AG09319 (cell line): ENCODE results near the gene GRK1.

ENCODE experiments used
- DNase-seq: peaks from one replicate; pipeline ENCODE4 v3.0.0-alpha.2; 2010; ENCODE audit warnings: low read depth; ENCODE audit errors: extremely low read depth
- TF ChIP-seq, protein P1 (sequence below): IDR thresholded peaks from 2 replicates; pipeline ENCODE4 v1.5.1; 2011; ENCODE audit warnings: low read depth, mild to moderate bottlenecking, inconsistent platforms, low read length, moderate library complexity

The GRK1 gene

DNA sequence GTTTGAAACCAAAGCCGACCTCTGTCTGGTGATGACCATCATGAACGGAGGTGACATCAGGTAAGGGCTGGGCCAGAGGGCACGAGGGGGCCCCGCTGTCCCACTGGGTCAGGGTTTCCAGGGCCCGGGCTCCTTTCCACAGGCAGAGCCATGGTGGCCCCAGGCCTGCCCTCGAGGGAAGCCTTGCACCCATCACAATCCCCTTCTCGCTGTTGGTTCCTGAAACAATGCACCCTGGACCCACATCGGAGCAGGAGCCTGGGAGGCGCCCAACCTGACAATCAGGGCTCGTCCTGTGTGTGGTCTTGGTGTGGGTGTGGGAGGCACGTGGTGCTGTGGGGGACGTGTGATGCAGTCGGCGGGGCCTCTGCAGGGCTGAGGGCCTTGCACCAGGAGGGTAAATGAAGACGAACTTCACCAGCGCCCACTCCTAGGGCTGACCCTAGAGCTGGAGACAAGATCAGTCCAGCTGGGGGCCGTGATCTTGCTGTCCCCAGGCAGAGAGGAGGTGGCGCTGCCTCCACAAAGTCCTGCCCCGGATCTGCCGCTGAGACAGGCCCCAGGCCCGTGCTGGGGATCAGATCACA, 2.8 kb downstream of the GRK1 start:
- TF ChIP-seq, protein P1, sequence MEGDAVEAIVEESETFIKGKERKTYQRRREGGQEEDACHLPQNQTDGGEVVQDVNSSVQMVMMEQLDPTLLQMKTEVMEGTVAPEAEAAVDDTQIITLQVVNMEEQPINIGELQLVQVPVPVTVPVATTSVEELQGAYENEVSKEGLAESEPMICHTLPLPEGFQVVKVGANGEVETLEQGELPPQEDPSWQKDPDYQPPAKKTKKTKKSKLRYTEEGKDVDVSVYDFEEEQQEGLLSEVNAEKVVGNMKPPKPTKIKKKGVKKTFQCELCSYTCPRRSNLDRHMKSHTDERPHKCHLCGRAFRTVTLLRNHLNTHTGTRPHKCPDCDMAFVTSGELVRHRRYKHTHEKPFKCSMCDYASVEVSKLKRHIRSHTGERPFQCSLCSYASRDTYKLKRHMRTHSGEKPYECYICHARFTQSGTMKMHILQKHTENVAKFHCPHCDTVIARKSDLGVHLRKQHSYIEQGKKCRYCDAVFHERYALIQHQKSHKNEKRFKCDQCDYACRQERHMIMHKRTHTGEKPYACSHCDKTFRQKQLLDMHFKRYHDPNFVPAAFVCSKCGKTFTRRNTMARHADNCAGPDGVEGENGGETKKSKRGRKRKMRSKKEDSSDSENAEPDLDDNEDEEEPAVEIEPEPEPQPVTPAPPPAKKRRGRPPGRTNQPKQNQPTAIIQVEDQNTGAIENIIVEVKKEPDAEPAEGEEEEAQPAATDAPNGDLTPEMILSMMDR: no peak
- no peak for DNase-seq

DNA sequence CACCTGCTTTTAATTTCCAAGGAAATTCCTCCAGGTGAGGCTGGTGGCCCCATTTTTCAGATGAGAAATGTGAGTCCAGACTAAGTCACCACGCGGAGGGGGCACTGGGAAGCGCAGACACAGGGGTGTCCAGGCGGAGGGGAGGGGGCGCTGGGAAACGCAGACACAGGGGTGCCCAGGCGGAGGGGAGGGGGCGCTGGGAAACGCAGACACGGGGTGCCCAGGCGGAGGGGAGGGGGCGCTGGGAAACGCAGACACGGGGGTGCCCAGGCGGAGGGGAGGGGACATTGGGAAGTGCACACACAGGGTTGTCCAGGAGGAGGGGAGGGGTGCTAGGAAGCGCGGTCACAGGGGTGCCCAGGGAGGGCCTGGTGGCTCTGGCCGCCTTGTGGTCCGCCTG, 3.5 kb downstream of the GRK1 start:
- no peak for DNase-seq

DNA sequence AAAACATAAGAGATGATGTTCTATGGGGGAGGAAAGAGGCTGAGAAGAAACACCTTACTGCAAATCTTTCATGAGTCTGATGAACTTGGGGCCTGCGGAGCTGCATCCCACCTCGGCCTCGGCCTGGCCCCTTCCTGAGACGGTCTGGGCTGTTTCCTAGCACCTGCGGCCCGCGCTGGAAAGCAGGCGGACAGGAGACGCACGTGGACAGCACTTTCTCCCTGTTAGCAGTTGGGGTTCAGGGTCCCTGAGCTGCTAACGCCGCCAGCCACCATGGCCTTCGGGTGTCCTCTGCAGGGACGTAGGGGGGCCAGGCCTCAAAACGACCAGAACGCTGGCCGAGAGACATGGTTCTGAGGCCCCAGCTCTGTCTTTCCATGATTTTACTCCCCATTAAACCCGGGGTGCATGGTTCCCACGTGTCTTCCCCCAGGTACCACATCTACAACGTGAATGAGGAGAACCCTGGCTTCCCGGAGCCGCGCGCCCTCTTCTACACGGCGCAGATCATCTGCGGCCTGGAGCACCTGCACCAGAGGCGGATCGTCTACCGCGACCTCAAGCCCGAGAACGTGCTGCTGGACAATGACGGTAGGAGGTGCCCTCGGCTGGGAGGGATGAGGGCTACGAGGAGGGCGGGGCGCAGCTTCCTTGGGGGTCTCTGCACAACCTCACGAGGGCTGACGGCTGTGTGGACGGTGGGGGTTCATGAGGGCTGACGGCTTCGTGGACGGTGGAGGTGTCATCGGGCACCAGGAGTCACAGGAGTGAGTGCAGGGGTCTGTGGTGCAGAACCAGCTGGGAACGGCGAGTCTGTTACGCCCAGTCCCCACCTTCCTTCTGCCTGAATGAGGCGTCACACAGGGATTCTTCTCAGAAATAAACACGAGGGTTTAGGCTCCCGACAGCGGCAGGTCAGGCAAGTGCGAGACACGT, 4.3 kb downstream of the GRK1 start:
- DNase-seq: no peak
- TF ChIP-seq, protein P1: no peak

More for the DNA sequence above, 3.5 kb downstream of the GRK1 start:
- TF ChIP-seq, protein P1: no peak

DNA sequence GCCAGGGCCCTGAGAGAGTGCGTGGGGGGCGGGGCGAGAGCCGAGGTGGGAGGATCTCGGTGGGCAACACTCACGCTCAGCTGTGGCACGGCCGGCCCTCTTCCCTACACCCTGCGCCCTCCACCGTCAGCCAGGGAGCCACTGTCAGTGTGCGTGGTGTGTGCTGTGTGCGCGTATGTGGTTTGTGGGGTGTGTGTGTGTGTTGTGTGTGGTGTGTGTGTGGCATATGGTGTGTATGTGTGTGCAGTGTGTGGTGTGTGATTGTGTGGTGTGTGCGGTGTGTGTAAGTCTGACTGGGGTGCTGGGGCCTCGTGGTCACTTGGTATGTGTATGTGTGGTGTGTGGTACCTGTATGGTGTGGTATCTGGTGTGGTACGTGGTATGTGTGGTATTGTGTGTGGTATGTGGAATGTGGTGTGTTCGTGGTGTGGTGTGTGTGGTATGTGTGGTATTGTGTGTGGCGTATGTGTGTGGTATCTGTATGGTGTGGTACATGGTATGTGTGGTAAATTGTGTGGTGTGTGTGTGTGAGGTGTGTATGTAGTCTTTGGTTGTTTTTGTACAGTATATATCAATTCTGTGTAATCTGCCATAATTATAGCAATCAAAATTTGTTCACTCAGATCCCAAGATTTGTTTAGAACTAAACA, 5.1 kb downstream of the GRK1 start:
- DNase-seq: no peak
- TF ChIP-seq, protein P1: no peak

DNA sequence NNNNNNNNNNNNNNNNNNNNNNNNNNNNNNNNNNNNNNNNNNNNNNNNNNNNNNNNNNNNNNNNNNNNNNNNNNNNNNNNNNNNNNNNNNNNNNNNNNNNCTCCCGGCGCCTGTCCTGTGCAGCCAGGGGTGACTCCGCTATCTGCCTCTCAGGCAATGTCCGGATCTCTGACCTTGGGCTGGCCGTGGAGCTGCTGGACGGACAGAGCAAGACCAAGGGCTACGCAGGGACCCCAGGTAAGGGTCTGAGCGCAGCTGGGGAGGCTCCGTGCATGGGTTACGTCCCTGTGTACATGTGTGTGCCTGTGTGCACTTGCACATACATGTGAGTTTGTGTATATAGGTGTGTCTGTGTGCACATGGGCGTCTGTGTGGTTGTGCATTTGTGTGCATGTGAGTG, 55.9 kb downstream of the GRK1 start:
- TF ChIP-seq, protein P1: no peak
- DNase-seq: no peak

DNA sequence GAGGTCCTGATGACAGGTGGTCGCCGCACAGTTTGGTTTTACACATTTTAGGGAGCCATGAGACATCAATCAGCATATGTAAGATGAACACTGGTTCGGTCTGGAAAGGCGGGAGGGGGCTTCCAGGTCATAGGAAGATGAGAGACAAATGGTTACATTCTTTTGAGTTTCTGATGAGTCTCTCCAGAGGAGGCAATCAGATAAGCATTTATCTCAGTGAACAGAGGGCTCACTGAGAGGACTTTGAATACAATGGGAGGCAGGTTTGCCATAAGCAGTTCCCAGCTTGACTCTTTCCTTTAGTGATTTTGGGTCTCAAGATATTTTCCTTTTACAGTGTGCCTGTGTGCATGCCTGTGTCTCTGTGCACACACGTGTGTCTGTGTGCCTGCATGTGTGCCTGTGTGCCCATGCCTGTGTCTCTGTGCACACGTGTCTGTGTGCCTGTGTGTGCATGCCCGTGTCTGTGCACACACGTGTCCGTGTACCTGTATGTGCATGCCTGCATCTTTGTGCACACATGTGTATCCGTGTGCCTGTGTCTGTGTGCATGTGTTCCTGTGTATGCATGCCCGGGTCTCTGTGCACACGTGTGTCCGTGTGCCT, 56.5 kb downstream of the GRK1 start:
- DNase-seq: no peak
- TF ChIP-seq, protein P1: no peak
